ENCODE data around the gene EPB41L4B. TPM values are rescaled to one million over a fixed set of nuclear protein-coding genes. Genes with fewer than 3 reads are reported as not detected.

Gene EPB41L4B
- total RNA-seq, 1 experiment from 2014 or later: 4.6 TPM

- no peaks in the 10 kb centered on the region for H3K9me3 Mint-ChIP-seq (ENCODE audit: low read depth, unreplicated experiment)
- TF ChIP-seq CTCF (IDR thresholded peaks at IDR 0.05; ENCODE audit: unreplicated experiment): no peak
- peaks cover 71% of the 10 kb centered on the region for H3K4me1 Mint-ChIP-seq (ENCODE audit: low read depth, unreplicated experiment)
- peaks cover 16% of the 10 kb centered on the region for H3K36me3 Mint-ChIP-seq (ENCODE audit: insufficient read depth, unreplicated experiment)
- intact Hi-C loops (cut with micrococcal nuclease; ENCODE audit: unreplicated experiment): loop anchor here (10.0 kb wide), 1 partner anchor 279 kb away; no protein-coding TSS in a partner anchor
- BruUV-seq (replicated peaks): no TSS peak
- no peak overlapping the region for H3K27ac Mint-ChIP-seq (ENCODE audit: unreplicated experiment)
- H3K4me3 Mint-ChIP-seq (ENCODE audit: low read depth, unreplicated experiment): no peak overlapping the region
- no peaks in the 10 kb centered on the region for H3K27me3 Mint-ChIP-seq (ENCODE audit: unreplicated experiment)
- DNase-seq: no peak
- CTCF ChIA-PET: no interaction called here
Observed at GRCh38 chr9:109314011-109314531, 6.8 kb downstream of the EPB41L4B start.

GRCh38 chr9:109313351-109313750 lies 7.5 kb downstream of the EPB41L4B start:
- Mint-ChIP-seq H3K27me3 (ENCODE audit: unreplicated experiment) (no peaks in the 10 kb centered on the region), H3K36me3 (ENCODE audit: insufficient read depth, unreplicated experiment) (peaks cover 12% of the 10 kb centered on the region), H3K27ac (ENCODE audit: unreplicated experiment) (no peak overlapping the region), H3K4me1 (ENCODE audit: low read depth, unreplicated experiment) (peaks cover 65% of the 10 kb centered on the region), H3K9me3 (ENCODE audit: low read depth, unreplicated experiment) (no peaks in the 10 kb centered on the region), H3K4me3 (ENCODE audit: low read depth, unreplicated experiment) (no peak overlapping the region)
- CTCF ChIA-PET: interaction anchor here (0.6 kb wide), 1 partner anchor 9 kb away, joined by 5 read pairs; no protein-coding TSS in a partner anchor
- BruUV-seq (replicated peaks): no TSS peak
- no peak for TF ChIP-seq CTCF (IDR thresholded peaks at IDR 0.05; ENCODE audit: unreplicated experiment)
- intact Hi-C loops (cut with micrococcal nuclease; ENCODE audit: unreplicated experiment): loop anchor here (10.0 kb wide), 1 partner anchor 279 kb away; no protein-coding TSS in a partner anchor
- no peak for DNase-seq

- no peak for TF ChIP-seq CTCF (IDR thresholded peaks at IDR 0.05; ENCODE audit: unreplicated experiment)
- CTCF ChIA-PET: no interaction called here
- H3K4me1 Mint-ChIP-seq (ENCODE audit: low read depth, unreplicated experiment): peaks cover 63% of the 10 kb centered on the region
- peaks cover 10% of the 10 kb centered on the region for H3K36me3 Mint-ChIP-seq (ENCODE audit: insufficient read depth, unreplicated experiment)
- H3K27ac Mint-ChIP-seq (ENCODE audit: unreplicated experiment): no peak overlapping the region
- H3K27me3 Mint-ChIP-seq (ENCODE audit: unreplicated experiment): no peaks in the 10 kb centered on the region
- H3K4me3 Mint-ChIP-seq (ENCODE audit: low read depth, unreplicated experiment): no peak overlapping the region
- no peaks in the 10 kb centered on the region for H3K9me3 Mint-ChIP-seq (ENCODE audit: low read depth, unreplicated experiment)
- DNase-seq: no peak
- no TSS peak for BruUV-seq (replicated peaks)
- intact Hi-C loops (cut with micrococcal nuclease; ENCODE audit: unreplicated experiment): loop anchor here (10.0 kb wide), 1 partner anchor 278 kb away; no protein-coding TSS in a partner anchor
Observed at GRCh38 chr9:109312783-109313182, 8.1 kb downstream of the EPB41L4B start.

DNA sequence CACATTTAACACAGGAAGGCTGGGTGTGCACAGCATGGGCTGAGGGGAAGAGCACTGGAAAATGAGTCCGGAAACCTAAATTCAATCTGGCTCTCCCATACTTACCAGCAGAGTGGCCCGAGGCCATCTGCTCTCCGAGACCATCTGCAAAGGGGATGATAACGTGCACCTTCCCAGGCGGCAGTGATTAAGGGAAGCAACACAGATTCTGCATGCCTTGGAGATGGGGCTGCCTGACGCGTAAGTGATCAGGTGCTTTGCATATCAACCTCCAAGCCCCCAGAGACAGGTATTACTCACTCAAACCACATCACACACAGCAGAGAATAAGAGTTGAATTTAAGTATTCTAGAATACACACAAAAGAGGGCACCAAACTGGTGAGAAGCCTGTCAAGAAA lies 9.1 kb downstream of the EPB41L4B start:
- CTCF ChIA-PET: no interaction called here
- BruUV-seq (replicated peaks): no TSS peak
- Mint-ChIP-seq H3K9me3 (ENCODE audit: low read depth, unreplicated experiment) (no peaks in the 10 kb centered on the region), H3K36me3 (ENCODE audit: insufficient read depth, unreplicated experiment) (peaks cover 10% of the 10 kb centered on the region), H3K27me3 (ENCODE audit: unreplicated experiment) (no peaks in the 10 kb centered on the region), H3K4me3 (ENCODE audit: low read depth, unreplicated experiment) (no peak overlapping the region), H3K27ac (ENCODE audit: unreplicated experiment) (no peak overlapping the region), H3K4me1 (ENCODE audit: low read depth, unreplicated experiment) (peaks cover 70% of the 10 kb centered on the region)
- intact Hi-C loops (cut with micrococcal nuclease; ENCODE audit: unreplicated experiment): loop anchor here (10.0 kb wide), 1 partner anchor 277 kb away; no protein-coding TSS in a partner anchor
- DNase-seq: no peak
- no peak for TF ChIP-seq CTCF (IDR thresholded peaks at IDR 0.05; ENCODE audit: unreplicated experiment)
